ENCODE measurements around the gene NT5DC2. TPM values are rescaled to one million over a fixed set of nuclear protein-coding genes. Genes with fewer than 3 reads are reported as not detected.

NT5DC2 gene
- total RNA-seq = 18.0 and 20.3 TPM in 2 replicates
- 61.5 and 83.6 TPM in 2 replicates for polyA plus RNA-seq
- 96.2 and 142 TPM in 2 replicates for polyA plus RNA-seq (2012)
- 481 and 521 TPM in 2 replicates for polyA minus RNA-seq (ENCODE audit: low replicate concordance)

GRCh38 chr3:52533623-52534280, at the start of gene NT5DC2:
NT5DC2 (minus strand) TSS chr3:52533857; CDS start chr3:52533737, 120 bp downstream.
- peak within 1 kb of the TSS; percentile 61 to 80 (median 70) for H3K4me3 ChIP-seq (replicated peaks in 1 of 4; ENCODE audit: control extremely low read depth in 1 of 4, insufficient read depth in 1 of 4, low read depth in 3 of 4, low read length in 4 of 4)
- H2AFZ ChIP-seq (ENCODE audit: low read length) = peak within 1 kb of the TSS; percentile 40
- H3K9ac ChIP-seq (ENCODE audit: insufficient read depth, low read length) = peak within 1 kb of the TSS; percentile 65
- H3K4me2 ChIP-seq (ENCODE audit: extremely low read depth, insufficient read depth, low read length) = peak within 1 kb of the TSS; percentile 89
- no peak for TF ChIP-seq EZH2 (IDR thresholded peaks at IDR 0.05; ENCODE audit: low read length, missing control alignments)
- TF ChIP-seq, protein P1, sequence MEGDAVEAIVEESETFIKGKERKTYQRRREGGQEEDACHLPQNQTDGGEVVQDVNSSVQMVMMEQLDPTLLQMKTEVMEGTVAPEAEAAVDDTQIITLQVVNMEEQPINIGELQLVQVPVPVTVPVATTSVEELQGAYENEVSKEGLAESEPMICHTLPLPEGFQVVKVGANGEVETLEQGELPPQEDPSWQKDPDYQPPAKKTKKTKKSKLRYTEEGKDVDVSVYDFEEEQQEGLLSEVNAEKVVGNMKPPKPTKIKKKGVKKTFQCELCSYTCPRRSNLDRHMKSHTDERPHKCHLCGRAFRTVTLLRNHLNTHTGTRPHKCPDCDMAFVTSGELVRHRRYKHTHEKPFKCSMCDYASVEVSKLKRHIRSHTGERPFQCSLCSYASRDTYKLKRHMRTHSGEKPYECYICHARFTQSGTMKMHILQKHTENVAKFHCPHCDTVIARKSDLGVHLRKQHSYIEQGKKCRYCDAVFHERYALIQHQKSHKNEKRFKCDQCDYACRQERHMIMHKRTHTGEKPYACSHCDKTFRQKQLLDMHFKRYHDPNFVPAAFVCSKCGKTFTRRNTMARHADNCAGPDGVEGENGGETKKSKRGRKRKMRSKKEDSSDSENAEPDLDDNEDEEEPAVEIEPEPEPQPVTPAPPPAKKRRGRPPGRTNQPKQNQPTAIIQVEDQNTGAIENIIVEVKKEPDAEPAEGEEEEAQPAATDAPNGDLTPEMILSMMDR (conservative IDR thresholded peaks at IDR 0.05 in 1 of 2, IDR thresholded peaks at IDR 0.05 in 1 of 2; ENCODE audit: low read depth in 1 of 2, low read length in 2 of 2) = no peak
- peak; percentile 64 to 68 for DNase-seq (ENCODE audit: low read depth in 2 of 2)
- H3K36me3 ChIP-seq (ENCODE audit: control insufficient read depth, insufficient read depth, low read length) = no peaks in the 10 kb centered on the region
- H3K27me3 ChIP-seq (ENCODE audit: control insufficient read depth, insufficient read depth, low read length) = no peaks in the 10 kb centered on the region
- peaks cover 42% of the 10 kb centered on the region for H3K79me2 ChIP-seq (ENCODE audit: control insufficient read depth, insufficient read depth, low read length)
- H3K9me3 ChIP-seq (ENCODE audit: control insufficient read depth, insufficient read depth, low read depth, low read length) = no peaks in the 10 kb centered on the region
- peaks cover 23% of the 10 kb centered on the region for H3K4me1 ChIP-seq (ENCODE audit: control insufficient read depth, extremely low read depth, insufficient read depth, low read length)
- H4K20me1 ChIP-seq (ENCODE audit: control insufficient read depth, extremely low read depth, insufficient read depth, low read length) = no peaks in the 10 kb centered on the region
- H3K27ac ChIP-seq (ENCODE audit: insufficient read depth, low read length) = peak within 1 kb of the TSS; percentile 74

DNA sequence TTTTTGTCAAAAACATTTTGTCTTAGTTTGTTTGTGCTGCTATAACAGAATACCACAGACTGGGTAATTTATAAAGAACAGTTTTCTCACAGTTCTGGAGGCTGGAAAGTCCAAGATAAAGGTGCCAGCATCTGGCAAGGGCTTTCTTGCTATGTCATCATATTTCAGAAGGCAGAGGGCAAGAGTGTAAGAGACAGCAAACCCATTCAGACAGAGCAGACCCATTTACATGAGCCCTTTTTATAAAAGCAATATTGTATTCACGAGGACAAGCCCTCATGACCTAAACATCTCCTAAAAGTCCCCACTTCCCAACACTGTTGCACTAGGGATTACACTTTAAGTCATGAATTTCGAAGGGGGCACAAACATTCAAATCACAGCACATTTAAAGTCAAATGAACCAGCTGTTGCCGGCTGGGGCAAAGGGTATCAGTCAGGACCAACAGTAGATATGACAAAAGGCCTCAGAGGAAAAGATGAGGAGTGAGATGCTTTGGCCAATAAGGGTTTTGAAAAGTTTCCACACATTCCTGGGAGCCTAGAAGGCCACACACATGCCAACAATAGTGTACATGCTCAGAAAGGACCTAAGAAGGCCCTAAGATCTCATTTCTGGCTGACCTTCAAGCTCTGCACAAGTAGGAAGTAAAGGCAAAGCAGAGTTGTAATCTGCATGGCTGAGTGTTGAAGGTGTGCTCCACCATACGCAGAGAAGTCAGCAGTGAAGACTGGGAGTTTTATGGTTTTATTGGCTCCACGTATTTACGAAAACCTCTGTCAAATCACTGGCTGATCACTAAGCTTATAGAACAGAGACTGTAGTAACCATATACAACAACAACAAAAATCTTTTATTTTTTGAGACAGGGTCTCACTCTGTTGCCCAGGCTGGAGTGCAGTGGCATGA, 40.7 kb upstream of the NT5DC2 start:
- peak in 1 of 2 donors; percentile 25 for DNase-seq (ENCODE audit: low read depth in 2 of 2)
- H3K27me3 ChIP-seq (ENCODE audit: control insufficient read depth, insufficient read depth, low read length) = no peaks in the 10 kb centered on the region
- no peak overlapping the region for H2AFZ ChIP-seq (ENCODE audit: low read length)
- TF ChIP-seq EZH2 (IDR thresholded peaks at IDR 0.05; ENCODE audit: low read length, missing control alignments) = no peak
- TF ChIP-seq, protein P1 (conservative IDR thresholded peaks at IDR 0.05 in 1 of 2, IDR thresholded peaks at IDR 0.05 in 1 of 2; ENCODE audit: low read depth in 1 of 2, low read length in 2 of 2) = no peak
- H3K79me2 ChIP-seq (ENCODE audit: control insufficient read depth, insufficient read depth, low read length) = no peaks in the 10 kb centered on the region
- no peak overlapping the region for H3K9ac ChIP-seq (ENCODE audit: insufficient read depth, low read length)
- no peak overlapping the region for H3K4me2 ChIP-seq (ENCODE audit: extremely low read depth, insufficient read depth, low read length)
- H3K36me3 ChIP-seq (ENCODE audit: control insufficient read depth, insufficient read depth, low read length) = peaks cover 9% of the 10 kb centered on the region
- no peaks in the 10 kb centered on the region for H4K20me1 ChIP-seq (ENCODE audit: control insufficient read depth, extremely low read depth, insufficient read depth, low read length)
- peaks cover 2% of the 10 kb centered on the region for H3K4me1 ChIP-seq (ENCODE audit: control insufficient read depth, extremely low read depth, insufficient read depth, low read length)
- no peak overlapping the region for H3K27ac ChIP-seq (ENCODE audit: insufficient read depth, low read length)
- H3K4me3 ChIP-seq (replicated peaks in 1 of 4; ENCODE audit: control extremely low read depth in 1 of 4, insufficient read depth in 1 of 4, low read depth in 3 of 4, low read length in 4 of 4) = no peak overlapping the region
- H3K9me3 ChIP-seq (ENCODE audit: control insufficient read depth, insufficient read depth, low read depth, low read length) = no peaks in the 10 kb centered on the region

DNA sequence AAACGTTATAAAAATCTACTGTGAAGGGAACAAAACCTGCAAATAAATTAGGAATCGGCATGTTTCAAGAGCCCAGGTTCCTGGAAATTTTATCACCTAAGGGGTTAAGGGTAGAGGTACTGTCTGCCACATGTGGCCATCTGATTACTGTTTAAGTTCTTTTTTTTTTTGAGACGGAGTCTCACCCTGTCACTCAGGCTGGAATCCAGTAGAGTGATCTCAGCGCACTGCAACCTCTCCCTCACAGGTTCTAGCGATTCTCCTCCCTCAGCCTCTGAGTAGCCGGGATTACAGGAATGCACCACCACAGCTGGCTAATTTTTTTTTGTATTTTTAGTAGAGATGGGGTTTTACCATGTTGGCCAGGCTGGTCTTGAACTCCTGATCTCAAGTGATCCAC, 38.6 kb upstream of the NT5DC2 start:
- Histone ChIP-seq H3K4me1 (ENCODE audit: control insufficient read depth, extremely low read depth, insufficient read depth, low read length) (peaks cover 2% of the 10 kb centered on the region), H3K9me3 (ENCODE audit: control insufficient read depth, insufficient read depth, low read depth, low read length) (no peaks in the 10 kb centered on the region), H3K4me3 (replicated peaks in 1 of 4; ENCODE audit: control extremely low read depth in 1 of 4, insufficient read depth in 1 of 4, low read depth in 3 of 4, low read length in 4 of 4) (no peak overlapping the region), H2AFZ (ENCODE audit: low read length) (no peak overlapping the region), H3K27ac (ENCODE audit: insufficient read depth, low read length) (no peak overlapping the region), H3K9ac (ENCODE audit: insufficient read depth, low read length) (no peak overlapping the region), H3K4me2 (ENCODE audit: extremely low read depth, insufficient read depth, low read length) (no peak overlapping the region), H4K20me1 (ENCODE audit: control insufficient read depth, extremely low read depth, insufficient read depth, low read length) (no peaks in the 10 kb centered on the region), H3K79me2 (ENCODE audit: control insufficient read depth, insufficient read depth, low read length) (no peaks in the 10 kb centered on the region), H3K27me3 (ENCODE audit: control insufficient read depth, insufficient read depth, low read length) (no peaks in the 10 kb centered on the region), H3K36me3 (ENCODE audit: control insufficient read depth, insufficient read depth, low read length) (peaks cover 3% of the 10 kb centered on the region)
- DNase-seq (ENCODE audit: low read depth in 2 of 2) = no peak
- TF ChIP-seq, protein P1 (conservative IDR thresholded peaks at IDR 0.05 in 1 of 2, IDR thresholded peaks at IDR 0.05 in 1 of 2; ENCODE audit: low read depth in 1 of 2, low read length in 2 of 2) = no peak
- no peak for TF ChIP-seq EZH2 (IDR thresholded peaks at IDR 0.05; ENCODE audit: low read length, missing control alignments)

All from fibroblast of lung (primary cell).